Esophagus squamous epithelium (tissue), 4 donors: ENCODE results near the gene GABARAPL1.

Experiments
- CTCF ChIP-seq, 6 experiments: fragments of 450-650 bp in 4 of 6; fragments of 200-600 bp in 2 of 6; sonication (generic) in 2 of 6; IDR thresholded peaks; one replicate each; pipeline ENCODE4 v1.5.1; 2016 to 2019; ENCODE audit warnings: antibody characterized with exemption in 6 of 6, mild to moderate bottlenecking in 4 of 6, moderate library complexity in 4 of 6
- POLR2A ChIP-seq, 4 donors: fragments of 450-650 bp; IDR thresholded peaks; one replicate each; pipeline ENCODE4 v1.6.1; 2017; ENCODE audit warnings: antibody characterized with exemption in 4 of 4, mild to moderate bottlenecking in 4 of 4, moderate library complexity in 3 of 4

- TF ChIP-seq POLR2A (IDR thresholded peaks at IDR 0.05), result no peak
- no peak for TF ChIP-seq CTCF (IDR thresholded peaks at IDR 0.05)
Observed at GRCh38 chr12:10215436-10215835, 2.8 kb downstream of the GABARAPL1 start.
